Left lung (tissue), 10 donors: ENCODE measurements around the gene MAP2. TPM values are rescaled to one million over a fixed set of nuclear protein-coding genes. Genes with fewer than 3 reads are reported as not detected.
A peak's percentile ranks its signal among the peaks of the same experiment; 100 is the strongest.

Source experiments
- ATAC-seq: fragments of 200-7000 bp; cut with Tn5 transposase; one replicate; pipeline ENCODE4 v1.9.1; 2020; ENCODE audit warnings: moderate library complexity
- DNase-seq, 4 donors: peaks; one replicate each; pipeline ENCODE4 v3.0.0-alpha.2; 2013 to 2020
- H3K27ac ChIP-seq, 2 donors: fragments of 200-600 bp; sonication (generic) in 1 of 2; one replicate each; pipeline versions ENCODE4 v1.5.0 to v1.8.0; 2020 to 2021
- H3K27me3 ChIP-seq, 2 donors: fragments of 200-600 bp; sonication (generic) in 1 of 2; one replicate each; pipeline versions ENCODE4 v1.5.0 to v1.8.0; 2020 to 2021
- H3K36me3 ChIP-seq, 2 donors: fragments of 200-600 bp; sonication (generic) in 1 of 2; one replicate each; pipeline versions ENCODE4 v1.5.0 to v1.8.0; 2020 to 2021
- H3K4me1 ChIP-seq, 2 donors: fragments of 200-600 bp; one replicate each; pipeline ENCODE4 v1.8.0; 2021
- H3K4me3 ChIP-seq, 2 donors: fragments of 200-600 bp; sonication (generic) in 1 of 2; one replicate each; pipeline versions ENCODE4 v1.5.0 to v1.8.0; 2020 to 2021; ENCODE audit warnings: mild to moderate bottlenecking in 1 of 2
- H3K9me3 ChIP-seq, 2 donors: fragments of 200-600 bp; sonication (generic) in 1 of 2; one replicate each; pipeline versions ENCODE4 v1.5.0 to v1.8.0; 2020 to 2021
- CTCF ChIP-seq, 2 donors: fragments of 200-600 bp; sonication (generic) in 1 of 2; IDR thresholded peaks; one replicate each; pipeline versions ENCODE4 v1.5.0 to v1.8.0; 2021; ENCODE audit warnings: antibody characterized with exemption in 2 of 2
- intact Hi-C, 2 donors: fragments of 100-400 bp; cut with DNase I; formaldehyde crosslinking; loops; one replicate each; pipeline versions ENCODE4 v1.11.2 to v1.14.2; 2022
- polyA plus RNA-seq, 6 donors: library from polyadenylated mRNA; unstranded; fragments of 120-200 nt; gene quantifications; one replicate each; pipeline ENCODE4 v1.2.1, GENCODE V29; 2013; ENCODE audit not compliant: insufficient read length in 6 of 6
- total RNA-seq, 2 donors: library from RNA; stranded (reverse); fragmentation: NEBNext Ultra II Directional; extraction: Animal tissue kit (Norgen Biotek cat#: 25700); gene quantifications; one replicate each; pipeline ENCODE4 v1.2.1, GENCODE V29; 2021
- donor health status: DM: no; HTN: yes; CAD: no.
- donor health status: DM: no; HTN: no; CAD: no.

Gene MAP2
- total and polyA plus RNA-seq, 8 donors: 8.5 to 67.1 (median 11.1) TPM

GRCh38 chr2:209383212-209383611 is 40.6 kb upstream of the MAP2 start:
- DNase-seq: no peak
- H3K4me3 ChIP-seq: no peak overlapping the region
- no peak overlapping the region for H3K27ac ChIP-seq
- intact Hi-C loops: no loop called here
- TF ChIP-seq CTCF (IDR thresholded peaks at IDR 0.05): no peak
- H3K9me3 ChIP-seq: peaks cover 0 to 6% of the 10 kb centered on the region in 2 donors
- H3K27me3 ChIP-seq: no peaks in the 10 kb centered on the region
- H3K36me3 ChIP-seq: no peaks in the 10 kb centered on the region
- peak; percentile 92 for ATAC-seq
- no peaks in the 10 kb centered on the region for H3K4me1 ChIP-seq

- ATAC-seq: no peak
- no peaks in the 10 kb centered on the region for H3K36me3 ChIP-seq
- no peaks in the 10 kb centered on the region for H3K27me3 ChIP-seq
- H3K4me3 ChIP-seq: no peak overlapping the region
- H3K9me3 ChIP-seq: no peaks in the 10 kb centered on the region
- intact Hi-C loops: no loop called here
- TF ChIP-seq CTCF (IDR thresholded peaks at IDR 0.05): no peak
- peak in 1 of 4 donors; percentile 55 for DNase-seq
- H3K4me1 ChIP-seq: no peaks in the 10 kb centered on the region
- H3K27ac ChIP-seq: no peak overlapping the region
Observed at GRCh38 chr2:209387389-209387788, 36.5 kb upstream of the MAP2 start.

GRCh38 chr2:209388446-209389037 is 35.3 kb upstream of the MAP2 start:
- peak; percentile 37 for ATAC-seq
- no peak for DNase-seq
- H3K4me1 ChIP-seq: no peaks in the 10 kb centered on the region
- no peak overlapping the region for H3K4me3 ChIP-seq
- H3K27me3 ChIP-seq: no peaks in the 10 kb centered on the region
- no peak for TF ChIP-seq CTCF (IDR thresholded peaks at IDR 0.05)
- intact Hi-C loops: no loop called here
- no peaks in the 10 kb centered on the region for H3K9me3 ChIP-seq
- H3K27ac ChIP-seq: no peak overlapping the region
- no peaks in the 10 kb centered on the region for H3K36me3 ChIP-seq

GRCh38 chr2:209389171-209389618 is 34.7 kb upstream of the MAP2 start:
- Histone ChIP-seq H3K4me1 (no peaks in the 10 kb centered on the region), H3K4me3 (no peak overlapping the region), H3K36me3 (no peaks in the 10 kb centered on the region), H3K27ac (no peak overlapping the region), H3K9me3 (no peaks in the 10 kb centered on the region), H3K27me3 (no peaks in the 10 kb centered on the region)
- DNase-seq: no peak
- ATAC-seq: no peak
- TF ChIP-seq CTCF (IDR thresholded peaks at IDR 0.05): no peak
- intact Hi-C loops: no loop called here

- no peak for ATAC-seq
- TF ChIP-seq CTCF (IDR thresholded peaks at IDR 0.05): no peak
- intact Hi-C loops: no loop called here
Observed at GRCh38 chr2:209390839-209391238, 33.0 kb upstream of the MAP2 start.

More at GRCh38 chr2:209390839-209391238, 33.0 kb upstream of the MAP2 start:
- Histone ChIP-seq H3K36me3 (no peaks in the 10 kb centered on the region), H3K9me3 (no peaks in the 10 kb centered on the region), H3K27me3 (no peaks in the 10 kb centered on the region), H3K4me3 (no peak overlapping the region), H3K4me1 (no peaks in the 10 kb centered on the region), H3K27ac (no peak overlapping the region)
- DNase-seq: no peak
